Motor neuron (in vitro differentiated cells): Measurements from ENCODE around the gene ADRA1B. TPM values are rescaled to one million over a fixed set of nuclear protein-coding genes. Genes with fewer than 3 reads are reported as not detected.

Source experiments
- ATAC-seq, 8 experiments: fragments of 200-7000 bp; cut with Tn5 transposase; replicated peaks in 6 of 8; 2 replicates each; pipeline ENCODE4 v1.8.0; 2021; ENCODE audit warnings: mild to moderate bottlenecking in 8 of 8, moderate library complexity in 8 of 8
- H3K27ac ChIP-seq, 2 donors: fragments of 250-450 bp; sonication (Bioruptor Pico); 2 replicates each; pipeline ENCODE4 v1.9.0; 2021; ENCODE audit warnings: antibody characterized with exemption in 2 of 2, mild to moderate bottlenecking in 2 of 2, moderate library complexity in 1 of 2
- H3K4me1 ChIP-seq, 2 donors: fragments of 250-450 bp; sonication (Bioruptor Pico); replicated peaks in 1 of 2; 2 replicates each; pipeline ENCODE4 v1.6.1; 2021; ENCODE audit warnings: antibody characterized with exemption in 2 of 2, mild to moderate bottlenecking in 2 of 2, moderate library complexity in 1 of 2
- H3K4me3 ChIP-seq, 5 donors: fragments of 250-450 bp; sonication (Bioruptor Pico); 2 replicates each; pipeline ENCODE4 v1.9.0; 2021; ENCODE audit warnings: antibody characterized with exemption in 5 of 5, mild to moderate bottlenecking in 5 of 5, moderate library complexity in 4 of 5
- WGBS, 10 experiments: fragments of 450-650 bp; shearing (Covaris generic); methylation state at CpG; one replicate each; pipeline ENCODE4 v1.0.0; 2022; 5-methylcytosine and 5-hydroxymethylcytosine counted together
- in situ Hi-C, 9 experiments: fragments of 400-800 bp; cut with MboI; loops; one replicate each; pipeline ENCODE4 v1.15.0; 2021; ENCODE audit warnings: low sequenced_read_pairs in 9 of 9, low pct_unique_long_range_greater_than_20kb in 2 of 9; ENCODE audit not compliant: unreplicated experiment in 9 of 9
- total RNA-seq, 8 experiments: library from RNA; unstranded; fragments of 300-600 nt; gene quantifications; 2 replicates each; pipeline versions ENCODE4 v1.2.3 to v1.2.4, GENCODE V29; 2022

The ADRA1B gene
- total RNA-seq, 8 experiments from 2014 or later = 0.25 to 4.8 (median 0.57) TPM; not detected in 1

DNA sequence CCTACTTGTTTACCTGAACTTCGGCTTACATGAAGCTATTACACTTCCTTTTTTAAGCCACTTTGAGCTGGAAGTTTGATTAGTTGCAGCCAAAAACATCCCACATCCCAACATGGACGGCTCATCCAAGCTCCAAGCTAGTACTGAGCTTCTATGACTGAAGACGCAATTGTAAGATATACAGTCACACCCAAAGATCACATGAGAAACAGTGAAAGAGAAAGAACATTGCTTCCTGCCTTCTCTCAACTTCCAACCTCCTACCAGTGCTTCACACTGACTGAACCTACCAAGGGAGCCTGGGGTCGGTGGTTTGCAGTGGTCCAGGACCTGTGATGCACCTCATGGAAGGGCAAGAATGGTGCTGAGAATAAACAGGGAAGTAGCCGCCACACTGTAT, 27.4 kb upstream of the ADRA1B start:
- no peak overlapping the region for H3K27ac ChIP-seq
- ATAC-seq = peak in 2 of 8 experiments; percentile 58 to 59
- in situ Hi-C loops = no loop called here
- WGBS, 10 experiments = 61 to 100% (median 80%) methylated on average over 1 to 4 of the region's 5 CpGs; no CpG with 5 or more reads in 2 of the 10 experiments
- H3K4me3 ChIP-seq = no peak overlapping the region
- H3K4me1 ChIP-seq = no peaks in the 10 kb centered on the region

DNA sequence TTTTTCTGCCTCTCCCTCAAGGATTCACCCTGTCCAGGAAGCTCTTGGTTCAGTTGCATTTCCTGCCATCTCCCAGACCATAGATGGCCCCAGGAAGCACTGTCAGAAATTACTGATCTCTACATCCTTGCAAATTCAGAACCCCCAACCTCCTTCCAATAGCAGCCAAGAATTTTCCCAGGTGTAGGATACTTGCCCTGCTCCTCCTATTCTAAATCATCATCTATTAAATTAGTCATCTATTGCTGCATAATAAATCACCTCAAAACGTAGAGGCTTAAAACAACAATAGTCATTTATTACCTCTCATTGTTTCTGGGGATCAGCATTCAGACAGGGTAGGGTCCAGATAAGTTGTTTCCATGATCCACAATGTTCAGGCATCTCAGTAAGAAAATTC, 26.1 kb upstream of the ADRA1B start:
- ATAC-seq = no peak
- in situ Hi-C loops = no loop called here
- no peak overlapping the region for H3K4me3 ChIP-seq
- no peak overlapping the region for H3K27ac ChIP-seq
- H3K4me1 ChIP-seq = no peaks in the 10 kb centered on the region
- WGBS, 10 experiments = 0 to 50% (median 14%) methylated on average over 1 of the region's 1 CpG; no CpG with 5 or more reads in 7 of the 10 experiments

DNA sequence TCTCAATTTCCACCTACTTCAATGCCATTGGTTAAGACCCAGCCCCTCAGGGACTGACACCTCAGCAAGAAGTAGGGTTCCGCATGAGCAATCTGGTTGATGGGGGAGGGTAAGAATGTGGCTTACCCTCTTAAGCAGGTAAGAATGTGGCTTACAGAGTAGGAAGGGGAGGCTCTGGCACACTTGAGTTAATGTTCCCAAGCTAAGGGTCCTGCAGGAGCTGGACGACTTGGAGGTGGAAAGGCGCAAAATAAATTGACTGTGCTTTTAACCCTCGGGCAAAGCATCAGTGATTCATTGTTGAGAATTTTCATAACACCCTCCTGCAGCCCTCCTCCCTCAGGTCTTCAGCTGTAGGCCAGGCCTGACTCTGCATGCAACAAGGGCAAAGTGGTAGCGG, 24.9 kb upstream of the ADRA1B start:
- WGBS, 10 experiments = 40 to 100% (median 83%) methylated on average over 1 to 5 of the region's 5 CpGs; no CpG with 5 or more reads in 1 of the 10 experiments
- Histone ChIP-seq H3K27ac (no peak overlapping the region), H3K4me3 (no peak overlapping the region), H3K4me1 (no peaks in the 10 kb centered on the region)
- in situ Hi-C loops = no loop called here
- ATAC-seq = no peak

DNA sequence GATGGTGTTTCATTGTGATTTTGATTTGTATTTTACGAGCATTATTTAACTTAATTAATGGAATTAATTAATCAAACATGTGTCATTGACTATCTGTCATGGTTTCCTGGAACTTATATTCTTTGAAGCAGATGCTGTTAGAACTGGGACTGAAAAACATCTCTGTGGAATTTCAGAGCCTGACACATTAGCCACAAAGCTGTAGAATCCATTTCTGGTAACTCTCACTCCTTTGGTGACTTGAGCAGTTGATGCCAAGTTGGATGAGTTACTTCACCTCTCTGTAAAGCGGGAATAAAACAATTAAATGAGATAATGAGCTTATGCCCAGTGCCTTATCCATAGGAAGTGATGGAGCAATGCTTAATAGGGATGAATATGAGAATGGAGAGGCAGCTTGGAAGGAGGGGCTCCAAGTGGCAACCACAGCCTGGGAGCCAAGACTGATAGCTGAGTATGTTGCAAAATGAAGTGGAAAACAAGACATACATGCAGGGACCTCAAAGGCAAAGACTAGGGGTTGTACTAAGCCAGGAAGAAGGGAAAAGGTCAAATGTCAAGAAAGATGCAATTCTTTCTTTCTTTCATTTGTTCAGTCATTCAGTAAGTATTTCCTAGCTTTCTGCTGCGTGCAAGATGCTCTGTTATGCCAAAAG, 23.1 kb upstream of the ADRA1B start:
- in situ Hi-C loops = no loop called here
- H3K4me3 ChIP-seq = no peak overlapping the region
- ATAC-seq = no peak
- H3K4me1 ChIP-seq = no peaks in the 10 kb centered on the region
- H3K27ac ChIP-seq = no peak overlapping the region
- 50 to 100% (median 89%) methylated on average over 1 to 3 of the region's 3 CpGs; no CpG with 5 or more reads in 4 of the 10 experiments for whole genome bisulfite sequencing, 10 experiments

DNA sequence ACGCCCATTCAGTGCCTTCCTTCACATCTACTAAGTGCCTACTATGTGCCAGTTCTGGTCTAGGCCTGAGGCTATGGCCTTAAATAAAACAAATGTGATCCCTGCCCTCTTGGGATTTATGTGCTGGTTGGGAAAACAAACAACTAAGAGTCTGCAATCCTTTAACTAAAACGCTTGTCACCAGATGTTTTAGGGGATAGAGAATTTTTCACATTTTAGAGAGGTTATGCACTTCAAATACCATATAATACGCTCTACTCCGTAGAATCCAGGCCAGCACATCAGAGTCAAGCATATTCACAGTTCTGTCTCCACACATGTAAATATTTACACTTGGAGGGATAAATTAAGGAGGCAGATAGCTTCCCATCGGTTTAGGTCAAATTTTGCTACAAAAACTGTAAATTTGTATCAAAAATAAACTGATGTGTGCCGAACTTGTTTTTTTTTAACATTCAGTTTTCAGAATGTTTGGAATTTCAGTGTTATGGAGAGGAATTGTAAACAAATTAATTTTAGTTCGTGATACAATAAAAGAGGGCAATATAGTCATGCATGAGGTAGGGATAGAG, 22.0 kb upstream of the ADRA1B start:
- in situ Hi-C loops = no loop called here
- no peak for ATAC-seq

DNA sequence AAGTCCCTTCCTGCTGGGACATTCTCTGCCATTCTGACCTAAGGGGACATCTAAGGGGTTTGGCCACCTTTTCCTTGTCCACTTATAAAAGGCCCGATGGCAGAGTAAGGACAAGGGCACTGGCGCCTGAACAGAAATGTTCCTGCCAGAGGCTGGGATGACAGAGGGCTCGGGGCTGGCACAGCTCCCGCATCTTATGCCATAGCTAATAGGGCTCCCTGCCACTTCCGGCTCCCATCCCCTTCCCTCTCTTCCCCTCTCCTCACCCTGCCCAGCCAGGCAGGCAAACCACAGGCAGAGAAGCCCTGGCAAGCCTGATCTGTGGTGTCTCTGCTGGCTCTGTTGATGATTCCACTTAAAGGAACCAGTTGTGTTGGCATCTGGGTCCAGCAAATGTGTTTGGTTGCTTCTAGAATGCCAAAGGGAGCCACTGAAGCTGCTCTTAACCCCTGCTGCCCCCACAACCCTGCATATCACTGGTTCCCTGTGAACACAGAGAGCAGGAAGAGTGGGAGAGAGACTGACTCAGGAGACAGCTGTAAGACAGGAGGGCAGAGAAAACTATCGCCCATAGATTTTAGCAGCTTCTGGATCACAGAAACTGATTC, 18.4 kb upstream of the ADRA1B start:
- H3K27ac ChIP-seq = no peak overlapping the region
- no peak overlapping the region for H3K4me3 ChIP-seq
- ATAC-seq = no peak
- no peaks in the 10 kb centered on the region for H3K4me1 ChIP-seq
- in situ Hi-C loops = no loop called here
- 40 to 100% (median 80%) methylated on average over 1 to 2 of the region's 6 CpGs; no CpG with 5 or more reads in 3 of the 10 experiments for WGBS, 10 experiments

More for the DNA sequence above, 22.0 kb upstream of the ADRA1B start:
- H3K4me3 ChIP-seq = no peak overlapping the region
- no peak overlapping the region for H3K27ac ChIP-seq
- 42 to 100% (median 77%) methylated on average over 1 to 7 of the region's 7 CpGs for WGBS, 10 experiments
- H3K4me1 ChIP-seq = no peaks in the 10 kb centered on the region

DNA sequence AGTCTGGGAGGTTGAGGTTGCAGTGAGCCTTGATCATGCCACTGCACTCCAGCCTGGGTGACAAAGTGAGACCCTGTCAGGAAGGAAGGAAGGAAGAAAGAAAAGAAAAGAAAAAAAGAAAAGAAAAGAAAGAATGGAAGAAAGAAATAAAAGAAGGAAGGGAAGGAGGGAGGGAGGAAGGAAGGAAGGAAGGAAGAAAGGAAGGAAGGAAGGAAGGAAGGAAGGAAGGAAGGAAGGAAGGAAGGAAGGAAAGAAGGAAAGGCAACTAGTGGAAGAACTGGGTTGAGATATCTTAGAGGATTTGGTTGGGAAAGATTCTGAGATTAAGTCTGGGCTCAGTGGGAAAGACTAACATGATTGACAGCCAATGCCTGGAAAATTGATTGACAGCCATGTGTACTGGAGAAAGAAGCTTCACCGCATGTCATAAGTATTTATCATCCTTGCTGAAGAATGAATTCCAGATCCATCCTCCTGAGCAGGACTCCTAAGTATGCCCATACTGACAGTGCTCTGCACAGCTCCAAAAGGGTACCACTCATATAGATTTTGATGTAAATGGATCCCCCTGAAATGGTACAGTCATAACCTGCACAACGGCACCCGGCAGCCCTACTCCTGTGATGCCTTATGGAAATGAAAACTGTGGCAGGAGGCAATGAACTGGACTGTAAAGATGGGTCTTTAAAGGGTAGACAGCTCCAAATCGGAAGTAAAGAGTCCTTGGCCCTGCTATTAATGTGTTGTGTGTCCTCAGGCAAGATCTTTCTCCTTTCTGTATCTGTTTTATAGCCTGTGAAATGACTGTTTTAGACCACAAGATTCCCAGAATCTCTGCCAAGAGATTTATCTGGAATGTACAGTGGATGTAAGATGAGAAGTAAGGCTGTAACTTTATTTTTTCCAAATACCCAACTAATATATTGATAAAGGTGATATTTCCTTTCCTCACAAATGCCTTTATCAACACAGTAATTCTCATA, 16.9 kb upstream of the ADRA1B start:
- no peaks in the 10 kb centered on the region for H3K4me1 ChIP-seq
- in situ Hi-C loops = no loop called here
- ATAC-seq = no peak
- H3K4me3 ChIP-seq = no peak overlapping the region
- WGBS, 10 experiments = 23 to 100% (median 67%) methylated on average over 1 to 3 of the region's 4 CpGs; no CpG with 5 or more reads in 3 of the 10 experiments
- no peak overlapping the region for H3K27ac ChIP-seq

DNA sequence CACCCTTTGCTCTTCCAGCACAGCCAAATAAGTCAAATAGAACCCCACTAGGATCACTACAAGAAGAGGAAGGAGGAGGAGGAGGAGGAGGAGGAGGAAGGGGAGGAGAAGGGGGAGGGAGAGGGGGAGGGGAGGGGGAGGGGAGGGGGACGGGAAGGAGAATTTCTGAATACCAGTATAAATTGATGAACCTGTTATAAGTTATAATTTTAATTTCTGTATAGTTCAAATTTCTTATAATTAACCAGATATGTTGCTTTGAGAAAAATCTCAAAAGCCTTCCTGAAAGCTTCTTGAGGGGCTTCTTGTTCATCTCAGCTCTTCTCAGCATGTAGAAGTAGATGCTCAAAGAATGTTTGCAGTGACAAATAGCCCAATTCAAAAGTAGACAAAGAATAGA, 15.0 kb upstream of the ADRA1B start:
- ATAC-seq = no peak
- Histone ChIP-seq H3K27ac (no peak overlapping the region), H3K4me1 (no peaks in the 10 kb centered on the region), H3K4me3 (no peak overlapping the region)
- 50% methylated on average over 1 of the region's 1 CpG; no CpG with 5 or more reads in 9 of the 10 experiments for WGBS, 10 experiments
- in situ Hi-C loops = no loop called here

DNA sequence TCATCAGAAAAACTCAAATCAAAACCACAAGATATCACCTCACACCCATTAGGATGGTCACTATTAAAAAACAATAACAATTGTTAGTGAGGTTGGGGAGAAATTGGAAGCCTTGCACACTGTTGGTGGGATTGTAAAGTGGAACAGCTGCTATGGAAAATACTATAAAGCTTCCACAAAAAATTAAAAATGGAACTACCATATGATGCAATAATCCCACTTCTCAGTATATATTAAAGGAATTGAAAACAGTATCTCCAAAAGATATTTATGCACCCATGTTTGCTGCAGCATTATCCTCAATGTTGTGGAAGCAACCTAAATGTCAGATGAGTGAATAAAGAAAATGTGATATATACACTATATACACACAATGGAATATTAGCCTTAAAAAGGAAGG, 14.5 kb upstream of the ADRA1B start:
- H3K27ac ChIP-seq = no peak overlapping the region
- H3K4me3 ChIP-seq = no peak overlapping the region
- H3K4me1 ChIP-seq = no peaks in the 10 kb centered on the region
- in situ Hi-C loops = no loop called here
- no peak for ATAC-seq

DNA sequence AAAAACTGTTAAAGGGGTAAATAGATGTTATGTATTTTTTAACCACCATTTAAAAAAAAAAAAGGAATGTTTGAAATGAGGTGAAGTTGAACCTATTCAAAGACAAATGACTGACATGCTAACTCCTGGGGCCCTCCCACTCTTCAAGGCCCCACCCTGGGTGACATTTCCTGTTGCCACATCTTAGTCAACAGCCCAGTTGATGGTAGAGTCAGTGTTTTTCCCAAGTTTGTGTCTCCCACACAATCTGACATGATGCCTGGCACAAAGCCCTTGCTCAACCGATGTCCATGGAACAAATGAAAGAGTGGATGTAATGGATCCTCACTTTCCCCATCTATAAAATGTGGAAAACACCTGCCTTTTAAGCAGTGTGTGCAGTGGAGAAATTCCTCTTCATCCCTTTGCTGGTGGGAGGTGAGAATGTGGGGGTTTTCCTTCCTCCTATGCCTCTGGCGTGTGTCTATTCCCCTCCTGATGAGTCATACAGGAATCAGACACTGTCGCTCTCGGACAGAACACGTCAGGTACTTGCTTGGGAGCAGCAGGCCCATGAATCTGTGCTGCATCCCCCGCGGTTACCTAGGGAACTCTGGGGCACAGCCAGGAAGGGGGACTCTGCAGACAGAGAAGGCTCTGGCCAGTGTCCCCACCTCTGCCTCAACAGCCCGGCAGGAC, 13.7 kb upstream of the ADRA1B start:
- Histone ChIP-seq H3K4me1 (no peaks in the 10 kb centered on the region), H3K27ac (no peak overlapping the region), H3K4me3 (no peak overlapping the region)
- in situ Hi-C loops = no loop called here
- peak in 5 of 8 experiments; percentile 97 to 99 (median 98) for ATAC-seq
- WGBS, 10 experiments = 56 to 100% (median 77%) methylated on average over 1 to 4 of the region's 8 CpGs; no CpG with 5 or more reads in 2 of the 10 experiments

DNA sequence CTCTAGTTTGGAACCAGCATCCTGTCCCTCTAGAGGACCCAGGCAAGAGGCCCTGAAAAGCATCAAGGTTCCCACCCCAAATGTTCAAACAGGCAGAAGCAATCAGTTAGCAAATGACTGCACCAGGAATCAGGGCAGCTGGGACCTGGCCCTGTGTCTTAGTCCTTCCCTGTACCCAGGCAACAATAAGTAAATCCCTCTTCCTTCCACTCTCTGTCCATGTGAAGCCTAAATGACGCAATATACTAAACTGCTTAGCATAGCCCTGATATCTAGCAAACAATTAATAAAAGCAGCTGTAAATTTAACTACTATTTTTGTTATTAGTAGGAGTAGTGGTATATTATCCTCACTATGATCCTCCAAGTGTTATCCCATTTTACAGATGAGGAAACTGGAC, 13.2 kb upstream of the ADRA1B start:
- WGBS, 10 experiments = 20 to 100% (median 94%) methylated on average over 1 of the region's 1 CpG; no CpG with 5 or more reads in 6 of the 10 experiments
- ATAC-seq = peak in 5 of 8 experiments; percentile 38 to 57 (median 54)
- Histone ChIP-seq H3K4me3 (no peak overlapping the region), H3K4me1 (peaks cover 0 to 3% of the 10 kb centered on the region in 2 donors), H3K27ac (no peak overlapping the region)
- in situ Hi-C loops = no loop called here

DNA sequence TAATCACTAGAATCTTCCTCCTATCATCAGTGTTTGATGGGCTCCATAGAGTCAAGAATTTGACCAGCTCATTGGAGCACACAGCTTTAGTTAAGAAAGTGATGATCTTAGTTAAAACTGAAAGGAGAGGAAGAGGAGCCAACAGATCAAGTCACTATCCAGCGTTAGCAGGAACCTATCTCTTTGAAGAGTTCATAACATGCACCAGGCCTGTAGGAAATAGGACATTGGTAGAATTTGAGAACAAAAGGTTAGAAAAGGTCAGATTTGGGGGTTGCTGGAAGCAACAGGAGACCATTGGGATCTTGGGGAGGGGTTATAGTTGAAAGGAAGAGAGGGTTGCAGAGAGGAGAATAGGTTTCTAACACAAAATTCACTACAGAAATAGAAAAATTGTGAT, 11.4 kb upstream of the ADRA1B start:
- no peak overlapping the region for H3K4me3 ChIP-seq
- H3K27ac ChIP-seq = no peak overlapping the region
- H3K4me1 ChIP-seq = peaks cover 0 to 6% of the 10 kb centered on the region in 2 donors
- no peak for ATAC-seq
- WGBS, 10 experiments = 86 to 100% (median 94%) methylated on average over 1 of the region's 1 CpG; no CpG with 5 or more reads in 6 of the 10 experiments
- in situ Hi-C loops = no loop called here
